Activated gamma-delta T cell treated with Interleukin-2 at 50 U/mL for 16 hours (primary cell): ENCODE data around the gene WNT3.
"Not testable (repeated sequence)": the region's sequence is repeated elsewhere in the genome, so short reads cannot be mapped to it uniquely, and the experiment has no call there.

Experiments
- DNase-seq: peaks from one replicate; pipeline ENCODE4 v3.0.0-alpha.2; 2020

Gene WNT3

GRCh38 chr17:46780003-46780373 is 38.5 kb downstream of the WNT3 start:
- no peak for DNase-seq

- no peak for DNase-seq
Measured at GRCh38 chr17:46777943-46778915, 40.3 kb downstream of the WNT3 start.

- DNase-seq: no peak
Measured at GRCh38 chr17:46776298-46777005, 42.0 kb downstream of the WNT3 start.

- no peak for DNase-seq
Measured at GRCh38 chr17:46774108-46774737, 44.3 kb downstream of the WNT3 start.

- no peak for DNase-seq
Measured at GRCh38 chr17:46773676-46774075, 44.8 kb downstream of the WNT3 start.

GRCh38 chr17:46773221-46773605 is 45.3 kb downstream of the WNT3 start:
- no peak for DNase-seq

- DNase-seq: no peak
Measured at GRCh38 chr17:46772475-46773220, 45.8 kb downstream of the WNT3 start.

- DNase-seq: no peak
Measured at GRCh38 chr17:46771561-46772474, 46.7 kb downstream of the WNT3 start.

- peak; percentile 13 for DNase-seq
Measured at GRCh38 chr17:46770818-46771560, 47.5 kb downstream of the WNT3 start.

GRCh38 chr17:46770439-46770817 is 48.1 kb downstream of the WNT3 start:
- DNase-seq: no peak

GRCh38 chr17:46769531-46770438 is 48.7 kb downstream of the WNT3 start:
- DNase-seq: no peak

- not testable (repeated sequence) for DNase-seq
Measured at GRCh38 chr17:46768896-46769295, 49.6 kb downstream of the WNT3 start.

GRCh38 chr17:46768540-46768870 is 50.0 kb downstream of the WNT3 start:
- DNase-seq: no peak

- DNase-seq: no peak
Measured at GRCh38 chr17:46766493-46767491, 51.7 kb downstream of the WNT3 start.

- DNase-seq: no peak
Measured at GRCh38 chr17:46765453-46765852, 53.0 kb downstream of the WNT3 start.

GRCh38 chr17:46764709-46765401 is 53.6 kb downstream of the WNT3 start:
- DNase-seq: no peak

- no peak for DNase-seq
Measured at GRCh38 chr17:46764000-46764708, 54.3 kb downstream of the WNT3 start.
